Activated CD8-positive, alpha-beta T cell treated with anti-CD3 and anti-CD28 coated beads for 36 hours (primary cell): ENCODE data around the gene DYSF. TPM values are rescaled to one million over a fixed set of nuclear protein-coding genes. Genes with fewer than 3 reads are reported as not detected.

Experiments used
- ATAC-seq: fragments of 200-7000 bp; cut with Tn5 transposase; one replicate; pipeline ENCODE4 v1.10.0; 2021; ENCODE audit warnings: mild to moderate bottlenecking, moderate library complexity
- CTCF ChIA-PET: fragments of 350-600 bp; sonication (Branson Sonifier 250); formaldehyde crosslinking; loops from one replicate; lab custom pipeline; 2021; ENCODE audit warnings: antibody characterized with exemption; lab: Charles Lee
- POLR2A ChIA-PET: fragments of 350-600 bp; sonication (Branson Sonifier 250); formaldehyde crosslinking; loops from one replicate; lab custom pipeline; 2021; ENCODE audit warnings: antibody characterized with exemption; lab: Charles Lee
- DNase-seq: peaks from one replicate; pipeline ENCODE4 v3.0.0-alpha.2; 2020
- H3K27ac Mint-ChIP-seq: one replicate; pipeline ENCODE4 v1.8.0; 2021; ENCODE audit warnings: mild to moderate bottlenecking, mixed read lengths
- H3K27me3 Mint-ChIP-seq: one replicate; pipeline ENCODE4 v1.8.0; 2021; ENCODE audit warnings: mixed read lengths
- H3K36me3 Mint-ChIP-seq: one replicate; pipeline ENCODE4 v1.8.0; 2021; ENCODE audit warnings: low read depth, mixed read lengths
- H3K4me1 Mint-ChIP-seq: one replicate; pipeline ENCODE4 v1.8.0; 2021; ENCODE audit warnings: low read depth, mixed read lengths
- H3K4me3 Mint-ChIP-seq: one replicate; pipeline ENCODE4 v1.8.0; 2021; ENCODE audit warnings: mild to moderate bottlenecking, moderate library complexity, mixed read lengths
- H3K9me3 Mint-ChIP-seq: one replicate; pipeline ENCODE4 v1.8.0; 2021; ENCODE audit warnings: mixed read lengths
- CTCF ChIP-seq: fragments of 200-600 bp; IDR thresholded peaks from one replicate; pipeline ENCODE4 v1.8.0; 2022; ENCODE audit warnings: antibody characterized with exemption, mild to moderate bottlenecking
- intact Hi-C: fragments of 100-400 bp; cut with micrococcal nuclease; formaldehyde crosslinking; loops from one replicate; pipeline ENCODE4 v1.10.0; 2022
- total RNA-seq, 2 experiments: library from RNA; stranded (reverse); gene quantifications; one replicate each; pipeline ENCODE4 v1.2.3, GENCODE V29; 2021

DYSF gene
- total RNA-seq, 2 experiments from 2014 or later, result 3.5 to 3.8 TPM

- peaks cover 16% of the 10 kb centered on the region for H3K27me3 Mint-ChIP-seq
- POLR2A ChIA-PET, result no interaction called here
- no peak for DNase-seq
- H3K27ac Mint-ChIP-seq, result no peak overlapping the region
- no peak overlapping the region for H3K4me3 Mint-ChIP-seq
- CTCF ChIA-PET, result interaction anchor here (0.9 to 4.0 kb wide), 2 partner anchors 16 to 325 kb away, joined by 4 to 15 read pairs; no protein-coding TSS in a partner anchor
- ATAC-seq, result no peak
- TF ChIP-seq CTCF, result no peak
- intact Hi-C loops, result no loop called here
- H3K36me3 Mint-ChIP-seq, result no peaks in the 10 kb centered on the region
- no peaks in the 10 kb centered on the region for H3K4me1 Mint-ChIP-seq
- no peaks in the 10 kb centered on the region for H3K9me3 Mint-ChIP-seq
Observed at GRCh38 chr2:71526141-71526540, 72.8 kb downstream of the DYSF start.

DNA sequence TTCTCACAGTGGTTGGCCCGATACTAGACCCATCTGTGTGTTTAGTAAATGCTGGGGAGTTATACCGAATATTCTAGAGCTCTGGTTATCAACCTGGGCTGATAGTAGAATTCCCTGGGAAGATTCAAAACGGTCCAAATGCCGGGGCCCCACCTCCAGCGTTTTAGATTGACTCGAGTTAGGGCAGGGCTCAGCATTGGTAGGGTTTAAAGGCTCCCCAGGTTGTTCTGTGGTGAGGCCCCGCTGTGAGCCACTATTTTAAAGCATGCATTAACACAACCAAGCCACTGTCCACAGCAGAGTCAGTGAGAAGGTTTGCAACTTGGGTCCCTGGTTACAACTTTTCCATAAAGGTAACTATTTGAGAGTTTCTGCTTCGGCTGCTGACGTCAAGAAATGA is 73.6 kb downstream of the DYSF start:
- TF ChIP-seq CTCF, result no peak
- no peak for DNase-seq
- CTCF ChIA-PET, result interaction anchor here (4.0 kb wide), 1 partner anchor 17 kb away, joined by 15 read pairs; no protein-coding TSS in a partner anchor
- no peaks in the 10 kb centered on the region for H3K36me3 Mint-ChIP-seq
- H3K27me3 Mint-ChIP-seq, result peaks cover 14% of the 10 kb centered on the region
- H3K9me3 Mint-ChIP-seq, result no peaks in the 10 kb centered on the region
- no peaks in the 10 kb centered on the region for H3K4me1 Mint-ChIP-seq
- no peak overlapping the region for H3K4me3 Mint-ChIP-seq
- intact Hi-C loops, result no loop called here
- ATAC-seq, result no peak
- H3K27ac Mint-ChIP-seq, result no peak overlapping the region
- POLR2A ChIA-PET, result no interaction called here

- ATAC-seq, result no peak
- Mint-ChIP-seq H3K36me3 (no peaks in the 10 kb centered on the region), H3K4me3 (no peak overlapping the region), H3K27ac (no peak overlapping the region), H3K4me1 (no peaks in the 10 kb centered on the region), H3K9me3 (no peaks in the 10 kb centered on the region), H3K27me3 (peaks cover 13% of the 10 kb centered on the region)
- no peak for DNase-seq
- intact Hi-C loops, result no loop called here
- TF ChIP-seq CTCF, result no peak
- POLR2A ChIA-PET, result no interaction called here
- CTCF ChIA-PET, result interaction anchor here (4.0 kb wide), 1 partner anchor 18 kb away, joined by 15 read pairs; no protein-coding TSS in a partner anchor
Observed at GRCh38 chr2:71528131-71528591, 74.8 kb downstream of the DYSF start.

GRCh38 chr2:71528749-71529148 is 75.4 kb downstream of the DYSF start:
- CTCF ChIA-PET, result interaction anchor here (0.8 to 1.9 kb wide), 2 partner anchors 15 to 19 kb away, joined by 3 to 8 read pairs; no protein-coding TSS in a partner anchor
- no peak overlapping the region for H3K27ac Mint-ChIP-seq

More at GRCh38 chr2:71528749-71529148, 75.4 kb downstream of the DYSF start:
- no peaks in the 10 kb centered on the region for H3K9me3 Mint-ChIP-seq
- DNase-seq (no peak), ATAC-seq (no peak)
- intact Hi-C loops, result no loop called here
- peaks cover 14% of the 10 kb centered on the region for H3K27me3 Mint-ChIP-seq
- POLR2A ChIA-PET, result no interaction called here
- no peak for TF ChIP-seq CTCF
- no peak overlapping the region for H3K4me3 Mint-ChIP-seq
- no peaks in the 10 kb centered on the region for H3K4me1 Mint-ChIP-seq
- no peaks in the 10 kb centered on the region for H3K36me3 Mint-ChIP-seq
